Loucy (cell line): ENCODE data around the gene CCDC63.

Experiments
- H2AFZ ChIP-seq: fragments of 200-600 bp; sonication (generic); 2 replicates; pipeline ENCODE4 v1.6.0; 2016; ENCODE audit warnings: antibody characterized with exemption, mild to moderate bottlenecking, low read length, moderate library complexity
- H3F3A ChIP-seq: fragments of 200-600 bp; 2 replicates; pipeline ENCODE4 v1.6.0; 2016; ENCODE audit warnings: antibody characterized with exemption, low read depth, mild to moderate bottlenecking
- H3K27me3 ChIP-seq: fragments of 200-600 bp; sonication (generic); 2 replicates; pipeline ENCODE4 v1.6.1; 2014; ENCODE audit warnings: low read length, mild to moderate bottlenecking; ENCODE audit not compliant: insufficient read depth, poor library complexity, severe bottlenecking
- H3K36me3 ChIP-seq: fragments of 200-600 bp; sonication (generic); 2 replicates; pipeline ENCODE4 v1.6.1; 2016; ENCODE audit warnings: low read length; ENCODE audit not compliant: insufficient read depth
- H3K4me1 ChIP-seq: fragments of 200-600 bp; sonication (generic); 2 replicates; pipeline ENCODE4 v1.5.1; 2014; ENCODE audit warnings: low read length, mild to moderate bottlenecking; ENCODE audit not compliant: insufficient read depth, poor library complexity, severe bottlenecking
- H3K4me2 ChIP-seq: fragments of 200-600 bp; sonication (generic); 2 replicates; pipeline ENCODE4 v1.6.0; 2014; ENCODE audit warnings: antibody characterized with exemption, low read length, low read depth, mild to moderate bottlenecking; ENCODE audit not compliant: poor library complexity, severe bottlenecking
- H3K4me3 ChIP-seq: fragments of 200-600 bp; sonication (generic); 2 replicates; pipeline ENCODE4 v1.5.1; 2014; ENCODE audit warnings: low read length, mild to moderate bottlenecking, mixed read lengths; ENCODE audit not compliant: poor library complexity, severe bottlenecking
- H3K79me2 ChIP-seq: fragments of 200-600 bp; sonication (generic); 2 replicates; pipeline ENCODE4 v1.6.1; 2014; ENCODE audit warnings: low read length; ENCODE audit not compliant: insufficient read depth
- H3K9ac ChIP-seq: fragments of 200-600 bp; sonication (generic); 2 replicates; pipeline ENCODE4 v1.6.0; 2014; ENCODE audit warnings: mild to moderate bottlenecking, low read depth, low read length, moderate library complexity; ENCODE audit not compliant: poor library complexity, severe bottlenecking
- H3K9me2 ChIP-seq: fragments of 200-600 bp; sonication (generic); replicated peaks from 2 replicates; pipeline ENCODE4 v1.6.1; 2016; ENCODE audit warnings: low read depth, low read length, mixed read lengths
- H3K9me3 ChIP-seq: fragments of 200-600 bp; sonication (generic); 2 replicates; pipeline ENCODE4 v1.6.1; 2014; ENCODE audit warnings: mild to moderate bottlenecking, antibody characterized with exemption, low read length, low read depth; ENCODE audit not compliant: insufficient read depth
- H4K20me1 ChIP-seq: fragments of 200-600 bp; sonication (generic); 2 replicates; pipeline ENCODE4 v1.6.0; 2014; ENCODE audit warnings: antibody characterized with exemption, low read length, mild to moderate bottlenecking; ENCODE audit not compliant: insufficient read depth, poor library complexity, severe bottlenecking
- EZH2phosphoT487 ChIP-seq: fragments of 200-600 bp; IDR thresholded peaks from 2 replicates; pipeline ENCODE4 v1.6.1; 2018; ENCODE audit warnings: antibody characterized with exemption, mild to moderate bottlenecking, moderate library complexity, borderline replicate concordance
- TF ChIP-seq, protein P1 (sequence below): fragments of 200-600 bp; sonication (generic); conservative IDR thresholded peaks from 2 replicates; pipeline ENCODE4 v1.5.1; 2014; ENCODE audit warnings: mild to moderate bottlenecking, antibody characterized with exemption, low read length

Gene CCDC63

DNA sequence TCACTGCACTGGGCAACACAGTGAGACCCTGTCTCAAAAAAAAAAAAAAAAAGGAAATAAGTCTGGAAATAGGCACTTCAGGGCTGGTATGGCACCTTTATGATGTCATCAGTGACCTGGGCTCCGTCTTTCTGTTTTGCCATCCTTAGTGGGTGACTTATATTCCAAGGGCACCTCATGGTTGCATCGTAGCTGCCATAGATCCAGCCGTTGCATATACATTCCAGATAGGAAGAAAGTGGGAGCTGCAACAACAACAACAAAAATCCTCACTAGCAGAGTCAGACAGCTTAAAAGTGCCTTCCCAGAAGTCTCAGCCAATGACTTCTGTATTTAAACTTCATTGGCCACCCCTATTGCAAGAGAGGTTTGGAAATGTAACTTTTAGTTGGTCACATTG is 47.2 kb downstream of the CCDC63 start:
- TF ChIP-seq EZH2phosphoT487 = no peak
- TF ChIP-seq, protein P1, sequence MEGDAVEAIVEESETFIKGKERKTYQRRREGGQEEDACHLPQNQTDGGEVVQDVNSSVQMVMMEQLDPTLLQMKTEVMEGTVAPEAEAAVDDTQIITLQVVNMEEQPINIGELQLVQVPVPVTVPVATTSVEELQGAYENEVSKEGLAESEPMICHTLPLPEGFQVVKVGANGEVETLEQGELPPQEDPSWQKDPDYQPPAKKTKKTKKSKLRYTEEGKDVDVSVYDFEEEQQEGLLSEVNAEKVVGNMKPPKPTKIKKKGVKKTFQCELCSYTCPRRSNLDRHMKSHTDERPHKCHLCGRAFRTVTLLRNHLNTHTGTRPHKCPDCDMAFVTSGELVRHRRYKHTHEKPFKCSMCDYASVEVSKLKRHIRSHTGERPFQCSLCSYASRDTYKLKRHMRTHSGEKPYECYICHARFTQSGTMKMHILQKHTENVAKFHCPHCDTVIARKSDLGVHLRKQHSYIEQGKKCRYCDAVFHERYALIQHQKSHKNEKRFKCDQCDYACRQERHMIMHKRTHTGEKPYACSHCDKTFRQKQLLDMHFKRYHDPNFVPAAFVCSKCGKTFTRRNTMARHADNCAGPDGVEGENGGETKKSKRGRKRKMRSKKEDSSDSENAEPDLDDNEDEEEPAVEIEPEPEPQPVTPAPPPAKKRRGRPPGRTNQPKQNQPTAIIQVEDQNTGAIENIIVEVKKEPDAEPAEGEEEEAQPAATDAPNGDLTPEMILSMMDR = no peak
- Histone ChIP-seq H2AFZ (peak overlapping the region; percentile 79), H3K9ac (no peak overlapping the region), H3K4me2 (peak overlapping the region; percentile 35), H3F3A (no peaks in the 10 kb centered on the region), H3K9me3 (no peaks in the 10 kb centered on the region), H4K20me1 (no peaks in the 10 kb centered on the region), H3K79me2 (no peaks in the 10 kb centered on the region), H3K4me1 (no peaks in the 10 kb centered on the region), H3K27me3 (no peaks in the 10 kb centered on the region), H3K36me3 (no peaks in the 10 kb centered on the region), H3K9me2 (no peaks in the 10 kb centered on the region), H3K4me3 (peak overlapping the region; percentile 21)

DNA sequence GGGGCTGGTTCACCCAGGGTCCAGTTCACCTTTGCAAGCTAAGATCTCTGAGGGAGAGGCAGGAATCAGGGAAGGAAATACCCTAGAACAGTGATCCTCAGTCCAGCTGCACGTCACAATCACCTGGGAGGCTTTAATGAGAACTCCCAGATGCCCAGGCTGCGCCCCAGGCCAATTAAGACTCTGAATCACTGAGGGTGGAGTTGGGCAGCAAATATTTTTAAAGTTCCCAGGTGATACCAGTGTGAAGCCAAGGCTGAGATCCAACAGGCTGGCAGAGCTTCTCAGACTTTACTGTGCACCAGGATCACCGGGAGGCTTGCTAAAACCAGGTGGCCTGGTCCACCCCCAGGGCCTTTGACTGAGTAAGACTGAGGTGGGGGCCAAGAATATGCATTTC is 49.8 kb downstream of the CCDC63 start:
- H3K9me3 ChIP-seq = no peaks in the 10 kb centered on the region
- H3K9ac ChIP-seq = no peak overlapping the region

DNA sequence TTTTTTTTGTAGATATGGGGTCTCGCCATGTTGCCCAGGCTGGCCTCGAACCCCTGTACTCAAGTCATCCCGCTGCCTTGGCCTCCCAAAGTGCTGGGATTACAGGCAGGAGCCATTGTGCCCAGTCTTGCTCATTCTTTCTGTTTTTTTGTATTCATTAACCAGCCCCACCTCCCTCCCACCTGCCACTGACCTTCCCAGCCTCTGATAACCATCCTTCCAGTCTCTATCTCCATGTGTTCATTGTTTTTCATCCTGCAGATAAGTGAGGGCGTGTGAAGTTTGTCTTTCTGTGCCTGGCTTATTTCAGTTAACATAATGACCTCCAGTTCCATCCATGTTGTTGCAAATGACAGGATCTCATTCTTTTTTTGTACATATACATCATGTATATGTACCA is 54.6 kb downstream of the CCDC63 start:
- no peaks in the 10 kb centered on the region for H3K36me3 ChIP-seq
- H3K4me3 ChIP-seq = no peak overlapping the region
- no peak overlapping the region for H2AFZ ChIP-seq
- H3K9ac ChIP-seq = no peak overlapping the region
- H4K20me1 ChIP-seq = no peaks in the 10 kb centered on the region
- no peaks in the 10 kb centered on the region for H3K9me2 ChIP-seq
- H3K9me3 ChIP-seq = no peaks in the 10 kb centered on the region
- H3K4me1 ChIP-seq = peaks cover 5% of the 10 kb centered on the region
- H3F3A ChIP-seq = no peaks in the 10 kb centered on the region
- no peaks in the 10 kb centered on the region for H3K27me3 ChIP-seq
- no peak overlapping the region for H3K4me2 ChIP-seq
- no peaks in the 10 kb centered on the region for H3K79me2 ChIP-seq
- no peak for TF ChIP-seq EZH2phosphoT487
- TF ChIP-seq, protein P1 = no peak

More for the DNA sequence above, 49.8 kb downstream of the CCDC63 start:
- no peaks in the 10 kb centered on the region for H4K20me1 ChIP-seq
- H3K9me2 ChIP-seq = no peaks in the 10 kb centered on the region
- H3K4me3 ChIP-seq = no peak overlapping the region
- no peaks in the 10 kb centered on the region for H3K27me3 ChIP-seq
- H3K79me2 ChIP-seq = no peaks in the 10 kb centered on the region
- H3K4me1 ChIP-seq = no peaks in the 10 kb centered on the region
- no peaks in the 10 kb centered on the region for H3K36me3 ChIP-seq
- no peak overlapping the region for H2AFZ ChIP-seq
- no peaks in the 10 kb centered on the region for H3F3A ChIP-seq
- H3K4me2 ChIP-seq = no peak overlapping the region
- TF ChIP-seq, protein P1 = no peak
- TF ChIP-seq EZH2phosphoT487 = no peak
